HEK293 (cell line): ENCODE results near the gene MIEF2.

Experiments used
- CTCF ChIA-PET: fragments of 350-600 bp; formaldehyde crosslinking; extraction: SDS; loops from one replicate; lab custom pipeline; 2021; ENCODE audit warnings: antibody characterized with exemption; lab: Yijun Ruan, JAX
- POLR2A ChIA-PET: fragments of 300-600 bp; formaldehyde crosslinking; extraction: SDS; loops from one replicate; lab custom pipeline; 2020; ENCODE audit warnings: antibody characterized with exemption, inconsistent platforms; lab: Yijun Ruan, JAX
- H3K27ac ChIP-seq: fragments of 200-500 bp; sonication (Bioruptor generic); 2 replicates; pipeline ENCODE4 v1.5.1; 2014; ENCODE audit warnings: low read depth, low read length, control low read depth, inconsistent platforms; ENCODE audit errors: extremely low read depth
- H3K36me3 ChIP-seq, 2 experiments: fragments of 200-500 bp in 1 of 2; sonication (Bioruptor generic) in 1 of 2; 1 replicate in 1 of 2; 2 replicates in 1 of 2; pipeline ENCODE4 v1.5.1; 2014 to 2017; ENCODE audit warnings: inconsistent platforms in 2 of 2, low read length in 2 of 2; ENCODE audit not compliant: control insufficient read depth in 2 of 2, insufficient read depth in 1 of 2
- H3K4me1 ChIP-seq: fragments of 200-500 bp; sonication (Bioruptor generic); 2 replicates; pipeline ENCODE4 v1.5.1; 2014; ENCODE audit warnings: mild to moderate bottlenecking, low read length, inconsistent platforms; ENCODE audit not compliant: control insufficient read depth, insufficient read depth
- H3K4me3 ChIP-seq: 2 replicates; pipeline ENCODE4 v1.5.1; 2011; ENCODE audit warnings: low read depth, mild to moderate bottlenecking, control low read depth, low read length, moderate library complexity
- H3K9me3 ChIP-seq: fragments of 200-500 bp; sonication (Bioruptor generic); 2 replicates; pipeline ENCODE4 v1.5.1; 2014; ENCODE audit warnings: low read depth, low read length, inconsistent platforms; ENCODE audit not compliant: control insufficient read depth, insufficient read depth
- BCL11A ChIP-seq: fragments of 450-650 bp; formaldehyde crosslinking; IDR thresholded peaks from 2 replicates; pipeline ENCODE4 v1.5.1; 2016; ENCODE audit warnings: low read depth, missing biosample characterization, missing genetic modification characterization
- GLI4 ChIP-seq: fragments of 450-650 bp; formaldehyde crosslinking; IDR thresholded peaks from 2 replicates; pipeline ENCODE4 v1.5.1; 2016; ENCODE audit warnings: missing biosample characterization, missing genetic modification characterization
- HIC1 ChIP-seq: fragments of 450-650 bp; formaldehyde crosslinking; IDR thresholded peaks from 2 replicates; pipeline ENCODE4 v1.5.1; 2016; ENCODE audit warnings: missing biosample characterization, missing genetic modification characterization
- HOXC10 ChIP-seq: sonication (generic); formaldehyde crosslinking; IDR thresholded peaks from 2 replicates; pipeline ENCODE4 v1.8.1; 2023; ENCODE audit warnings: mild to moderate bottlenecking, missing genetic modification reagents
- MEIS1 ChIP-seq: sonication (generic); formaldehyde crosslinking; IDR thresholded peaks from 2 replicates; pipeline ENCODE4 v1.8.1; 2022; ENCODE audit warnings: missing genetic modification reagents, mild to moderate bottlenecking, borderline replicate concordance
- MZF1 ChIP-seq: fragments of 450-650 bp; formaldehyde crosslinking; IDR thresholded peaks from 2 replicates; pipeline ENCODE4 v1.5.1; 2017; ENCODE audit warnings: missing biosample characterization, missing genetic modification characterization, borderline replicate concordance
- PBX3 ChIP-seq: sonication (generic); formaldehyde crosslinking; IDR thresholded peaks from 2 replicates; pipeline ENCODE4 v1.8.1; 2022; ENCODE audit warnings: mild to moderate bottlenecking, moderate library complexity, missing genetic modification reagents
- PRDM1 ChIP-seq: fragments of 450-650 bp; formaldehyde crosslinking; IDR thresholded peaks from 2 replicates; pipeline ENCODE4; 2016; ENCODE audit warnings: missing biosample characterization, missing genetic modification characterization
- SCRT1 ChIP-seq: fragments of 450-650 bp; formaldehyde crosslinking; IDR thresholded peaks from 2 replicates; pipeline ENCODE4 v1.5.1; 2016; ENCODE audit warnings: missing biosample characterization, missing genetic modification characterization, borderline replicate concordance
- WT1 ChIP-seq: fragments of 450-650 bp; formaldehyde crosslinking; IDR thresholded peaks from 2 replicates; pipeline ENCODE4 v1.5.1; 2016; ENCODE audit warnings: missing biosample characterization, missing genetic modification characterization
- ZIC2 ChIP-seq: fragments of 450-650 bp; formaldehyde crosslinking; IDR thresholded peaks from 2 replicates; pipeline ENCODE4 v1.5.1; 2016; ENCODE audit warnings: missing biosample characterization, missing genetic modification characterization
- ZNF16 ChIP-seq: fragments of 450-650 bp; formaldehyde crosslinking; IDR thresholded peaks from 2 replicates; pipeline ENCODE4 v1.5.1; 2016; ENCODE audit warnings: low read depth, missing biosample characterization, missing genetic modification characterization
- ZNF184 ChIP-seq: fragments of 450-650 bp; IDR thresholded peaks from 2 replicates; pipeline ENCODE4 v1.5.1; 2018; ENCODE audit warnings: missing biosample characterization, mild to moderate bottlenecking, missing genetic modification characterization
- ZNF266 ChIP-seq: fragments of 450-650 bp; formaldehyde crosslinking; IDR thresholded peaks from 2 replicates; pipeline ENCODE4 v1.5.1; 2016; ENCODE audit warnings: missing biosample characterization, missing genetic modification characterization, low read depth
- ZNF341 ChIP-seq: fragments of 450-650 bp; formaldehyde crosslinking; IDR thresholded peaks from 2 replicates; pipeline ENCODE4; 2016; ENCODE audit warnings: low read depth, missing biosample characterization, missing genetic modification characterization
- ZNF48 ChIP-seq: fragments of 450-650 bp; formaldehyde crosslinking; IDR thresholded peaks from 2 replicates; pipeline ENCODE4 v1.5.1; 2016; ENCODE audit warnings: missing biosample characterization, missing genetic modification characterization
- ZNF513 ChIP-seq: fragments of 450-650 bp; IDR thresholded peaks from 2 replicates; pipeline ENCODE4 v1.5.1; 2018; ENCODE audit warnings: missing biosample characterization, missing genetic modification characterization
- ZNF664 ChIP-seq: fragments of 450-650 bp; formaldehyde crosslinking; IDR thresholded peaks from 2 replicates; pipeline ENCODE4 v1.5.1; 2016; ENCODE audit warnings: missing biosample characterization, missing genetic modification characterization
- ZNF677 ChIP-seq: fragments of 450-650 bp; IDR thresholded peaks from 2 replicates; pipeline ENCODE4 v1.5.0; 2018; ENCODE audit warnings: missing biosample characterization, mild to moderate bottlenecking, missing genetic modification characterization, moderate library complexity
- ZNF792 ChIP-seq: fragments of 450-650 bp; formaldehyde crosslinking; IDR thresholded peaks from 2 replicates; pipeline ENCODE4 v1.5.1; 2016; ENCODE audit warnings: missing biosample characterization, missing genetic modification characterization
- TF ChIP-seq, protein P1 (sequence below): fragments of 450-650 bp; formaldehyde crosslinking; IDR thresholded peaks from 2 replicates; pipeline ENCODE4 v1.5.1; 2016; ENCODE audit warnings: missing biosample characterization, missing genetic modification characterization, low read depth
- TF ChIP-seq, protein P2 (sequence below): fragments of 450-650 bp; formaldehyde crosslinking; IDR thresholded peaks from 2 replicates; pipeline ENCODE4 v1.5.1; 2017; ENCODE audit warnings: missing biosample characterization, missing genetic modification characterization
- TF ChIP-seq, protein P3 (sequence below): fragments of 450-650 bp; formaldehyde crosslinking; IDR thresholded peaks from 2 replicates; pipeline ENCODE4 v1.5.1; 2017; ENCODE audit warnings: missing biosample characterization, mild to moderate bottlenecking, missing genetic modification characterization, moderate library complexity

Gene MIEF2

DNA sequence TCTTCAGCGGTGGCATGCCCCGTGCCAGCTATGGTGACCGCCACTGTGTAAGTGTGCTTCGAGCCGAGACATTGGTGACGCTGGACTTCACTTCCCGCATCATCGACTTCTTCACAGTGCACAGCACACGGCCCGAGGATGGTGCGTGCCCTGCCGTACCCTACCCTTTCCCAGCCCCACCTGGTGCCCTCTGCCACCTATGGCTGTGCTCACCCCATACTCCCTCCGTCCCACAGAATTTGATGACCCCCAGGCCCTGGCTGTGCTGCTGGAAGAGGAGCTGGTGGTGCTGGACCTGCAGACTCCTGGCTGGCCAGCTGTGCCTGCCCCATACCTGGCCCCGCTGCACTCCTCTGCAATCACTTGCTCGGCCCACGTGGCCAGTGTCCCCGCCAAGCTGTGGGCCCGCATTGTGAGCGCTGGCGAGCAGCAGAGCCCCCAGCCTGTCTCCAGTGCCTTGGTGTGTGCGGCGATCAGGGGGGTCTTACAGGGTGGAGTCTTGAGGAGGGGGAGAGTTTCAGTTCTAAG lies 25.5 kb upstream of the MIEF2 start:
- TF ChIP-seq HIC1 (tag by site-specific recombination) (peak; percentile 26; the same call in 1 of the 2 replicates), MEIS1 (CRISPR knock-in tag) (no peak), MZF1 (tag by site-specific recombination) (no peak), GLI4 (tag by site-specific recombination) (no peak)
- Histone ChIP-seq H3K36me3 (peaks cover 0 to 81% of the 10 kb centered on the region in 2 experiments; a peak in 2 of 3 replicates), H3K27ac (no peak overlapping the region), H3K9me3 (no peaks in the 10 kb centered on the region), H3K4me3 (no peak overlapping the region), H3K4me1 (no peaks in the 10 kb centered on the region)
- ChIA-PET CTCF (no interaction called here), POLR2A (no interaction called here)

DNA sequence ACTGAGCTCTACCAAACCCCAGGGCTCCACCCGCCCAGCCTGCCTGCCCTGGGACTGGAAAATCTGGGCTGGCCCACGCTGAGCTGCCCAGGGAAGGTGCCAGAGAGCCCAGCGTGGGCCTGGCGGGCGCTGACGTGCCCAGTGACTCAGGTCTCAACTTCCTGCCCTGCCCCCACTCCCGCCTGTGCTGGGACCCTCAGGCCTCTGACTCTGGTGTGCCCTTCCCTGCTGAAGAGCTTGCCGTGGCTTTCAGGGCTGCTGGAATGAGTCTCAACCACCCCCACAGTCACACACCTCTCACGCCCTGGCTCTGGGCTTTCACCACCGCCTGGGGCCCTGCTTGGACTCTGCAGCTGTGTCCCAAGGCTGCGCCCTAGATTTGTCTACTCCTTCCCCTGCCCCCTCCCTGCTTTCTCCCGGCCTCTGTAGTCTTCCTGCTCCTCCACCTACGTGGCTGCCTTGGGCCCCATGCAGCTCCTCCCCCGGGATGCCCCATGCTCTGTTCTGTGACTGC lies 24.7 kb upstream of the MIEF2 start:
- ChIA-PET POLR2A (no interaction called here), CTCF (interaction anchor here (0.6 to 1.1 kb wide), 3 partner anchors 12 to 18 kb away, joined by 3 read pairs; no protein-coding TSS in a partner anchor)
- Histone ChIP-seq H3K36me3 (peaks cover 0 to 90% of the 10 kb centered on the region in 2 experiments; a peak in 2 of 3 replicates), H3K9me3 (no peaks in the 10 kb centered on the region), H3K4me3 (no peak overlapping the region), H3K27ac (no peak overlapping the region), H3K4me1 (no peaks in the 10 kb centered on the region)
- TF ChIP-seq ZNF48 (tag by site-specific recombination) (no peak), BCL11A (tag by site-specific recombination) (no peak), WT1 (tag by site-specific recombination) (no peak), ZNF341 (tag by site-specific recombination) (no peak), ZNF513 (tag by site-specific recombination) (no peak), ZIC2 (tag by site-specific recombination) (0 out of 2 replicates have a peak, but pooled peaks have one; percentile 27), PBX3 (CRISPR knock-in tag) (no peak), SCRT1 (tag by site-specific recombination) (no peak), ZNF677 (tag by site-specific recombination) (no peak), ZNF792 (tag by site-specific recombination) (no peak), ZNF266 (tag by site-specific recombination) (no peak), ZNF664 (tag by site-specific recombination) (no peak), HOXC10 (CRISPR knock-in tag) (no peak), ZNF16 (tag by site-specific recombination) (no peak), ZNF184 (no peak), PRDM1 (tag by site-specific recombination) (no peak)
- TF ChIP-seq, protein P1, sequence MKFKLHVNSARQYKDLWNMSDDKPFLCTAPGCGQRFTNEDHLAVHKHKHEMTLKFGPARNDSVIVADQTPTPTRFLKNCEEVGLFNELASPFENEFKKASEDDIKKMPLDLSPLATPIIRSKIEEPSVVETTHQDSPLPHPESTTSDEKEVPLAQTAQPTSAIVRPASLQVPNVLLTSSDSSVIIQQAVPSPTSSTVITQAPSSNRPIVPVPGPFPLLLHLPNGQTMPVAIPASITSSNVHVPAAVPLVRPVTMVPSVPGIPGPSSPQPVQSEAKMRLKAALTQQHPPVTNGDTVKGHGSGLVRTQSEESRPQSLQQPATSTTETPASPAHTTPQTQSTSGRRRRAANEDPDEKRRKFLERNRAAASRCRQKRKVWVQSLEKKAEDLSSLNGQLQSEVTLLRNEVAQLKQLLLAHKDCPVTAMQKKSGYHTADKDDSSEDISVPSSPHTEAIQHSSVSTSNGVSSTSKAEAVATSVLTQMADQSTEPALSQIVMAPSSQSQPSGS (tag by site-specific recombination) = no peak
- TF ChIP-seq, protein P2, sequence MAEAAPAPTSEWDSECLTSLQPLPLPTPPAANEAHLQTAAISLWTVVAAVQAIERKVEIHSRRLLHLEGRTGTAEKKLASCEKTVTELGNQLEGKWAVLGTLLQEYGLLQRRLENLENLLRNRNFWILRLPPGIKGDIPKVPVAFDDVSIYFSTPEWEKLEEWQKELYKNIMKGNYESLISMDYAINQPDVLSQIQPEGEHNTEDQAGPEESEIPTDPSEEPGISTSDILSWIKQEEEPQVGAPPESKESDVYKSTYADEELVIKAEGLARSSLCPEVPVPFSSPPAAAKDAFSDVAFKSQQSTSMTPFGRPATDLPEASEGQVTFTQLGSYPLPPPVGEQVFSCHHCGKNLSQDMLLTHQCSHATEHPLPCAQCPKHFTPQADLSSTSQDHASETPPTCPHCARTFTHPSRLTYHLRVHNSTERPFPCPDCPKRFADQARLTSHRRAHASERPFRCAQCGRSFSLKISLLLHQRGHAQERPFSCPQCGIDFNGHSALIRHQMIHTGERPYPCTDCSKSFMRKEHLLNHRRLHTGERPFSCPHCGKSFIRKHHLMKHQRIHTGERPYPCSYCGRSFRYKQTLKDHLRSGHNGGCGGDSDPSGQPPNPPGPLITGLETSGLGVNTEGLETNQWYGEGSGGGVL (tag by site-specific recombination) = no peak
- TF ChIP-seq, protein P3, sequence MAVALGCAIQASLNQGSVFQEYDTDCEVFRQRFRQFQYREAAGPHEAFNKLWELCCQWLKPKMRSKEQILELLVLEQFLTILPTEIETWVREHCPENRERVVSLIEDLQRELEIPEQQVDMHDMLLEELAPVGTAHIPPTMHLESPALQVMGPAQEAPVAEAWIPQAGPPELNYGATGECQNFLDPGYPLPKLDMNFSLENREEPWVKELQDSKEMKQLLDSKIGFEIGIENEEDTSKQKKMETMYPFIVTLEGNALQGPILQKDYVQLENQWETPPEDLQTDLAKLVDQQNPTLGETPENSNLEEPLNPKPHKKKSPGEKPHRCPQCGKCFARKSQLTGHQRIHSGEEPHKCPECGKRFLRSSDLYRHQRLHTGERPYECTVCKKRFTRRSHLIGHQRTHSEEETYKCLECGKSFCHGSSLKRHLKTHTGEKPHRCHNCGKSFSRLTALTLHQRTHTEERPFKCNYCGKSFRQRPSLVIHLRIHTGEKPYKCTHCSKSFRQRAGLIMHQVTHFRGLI (tag by site-specific recombination) = no peak
